ENCODE data around the gene ASB4.

The ASB4 gene

GRCh38 chr7:95553939-95554338 is 68.2 kb downstream of the ASB4 start:
- no peak for DNase-seq (ENCODE audit: low spot score)

GRCh38 chr7:95556777-95557176 is 71.0 kb downstream of the ASB4 start:
- DNase-seq (ENCODE audit: low spot score) = no peak

- no peak for DNase-seq (ENCODE audit: low spot score)
Observed at GRCh38 chr7:95558864-95559263, 73.1 kb downstream of the ASB4 start.

DNA sequence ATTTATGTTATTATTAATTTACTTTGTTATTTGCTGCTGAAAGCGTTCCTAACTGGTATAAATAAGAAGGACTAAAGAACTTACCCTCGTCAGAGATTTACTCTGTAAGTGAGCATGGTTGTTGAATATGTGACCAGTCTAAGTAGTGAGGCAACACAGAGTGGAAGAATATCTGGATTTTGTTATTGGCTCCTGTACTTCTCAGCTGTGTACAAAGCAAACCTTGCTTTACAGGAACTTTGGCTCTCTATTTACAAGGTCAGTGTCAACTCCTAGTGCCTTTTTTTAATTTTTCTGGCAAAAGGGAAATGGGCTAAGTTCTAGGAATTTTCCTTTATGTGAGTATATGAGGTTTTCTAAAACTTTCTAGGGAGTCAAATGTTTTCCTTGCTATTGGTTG is 74.9 kb downstream of the ASB4 start:
- DNase-seq (ENCODE audit: low spot score) = no peak

- no peak for DNase-seq (ENCODE audit: low spot score)
Observed at GRCh38 chr7:95569720-95570119, 84.0 kb downstream of the ASB4 start.

- DNase-seq (ENCODE audit: low spot score) = no peak
Observed at GRCh38 chr7:95577137-95577536, 91.4 kb downstream of the ASB4 start.

DNA sequence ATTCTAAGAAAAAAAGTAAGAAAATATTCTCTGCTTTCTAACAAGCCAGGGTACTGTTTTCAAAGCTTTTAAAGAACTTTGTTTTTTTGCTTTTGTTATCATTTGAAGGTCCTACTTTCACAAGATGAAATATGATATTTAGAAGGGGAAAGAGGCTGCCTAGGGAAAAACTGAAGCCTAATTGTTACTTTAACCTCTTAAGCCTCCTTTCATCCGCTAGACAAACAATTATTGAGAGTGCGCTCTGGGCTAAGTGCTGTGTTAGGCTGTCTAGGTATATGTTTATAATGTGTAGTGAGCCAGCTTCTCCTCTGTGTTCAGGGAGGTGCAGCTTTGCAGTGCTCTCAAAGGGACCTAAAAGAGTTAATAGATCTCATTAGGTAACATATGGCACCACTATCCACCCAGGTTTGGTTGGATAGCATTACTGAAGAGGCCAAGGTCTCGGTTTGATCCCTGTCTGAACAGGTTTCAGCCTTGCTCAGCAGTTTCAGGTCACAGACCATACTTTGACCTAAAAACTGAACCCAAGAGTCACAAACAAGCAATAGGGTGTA is 92.6 kb downstream of the ASB4 start:
- no peak for DNase-seq (ENCODE audit: low spot score)

- DNase-seq (ENCODE audit: low spot score) = no peak
Observed at GRCh38 chr7:95579318-95579717, 93.6 kb downstream of the ASB4 start.

- DNase-seq (ENCODE audit: low spot score) = no peak
Observed at GRCh38 chr7:95581467-95581866, 95.7 kb downstream of the ASB4 start.

- no peak for DNase-seq (ENCODE audit: low spot score)
Observed at GRCh38 chr7:95582578-95583293, 97.0 kb downstream of the ASB4 start.

GRCh38 chr7:95583834-95584621 is 98.3 kb downstream of the ASB4 start:
- DNase-seq (ENCODE audit: low spot score) = no peak

DNA sequence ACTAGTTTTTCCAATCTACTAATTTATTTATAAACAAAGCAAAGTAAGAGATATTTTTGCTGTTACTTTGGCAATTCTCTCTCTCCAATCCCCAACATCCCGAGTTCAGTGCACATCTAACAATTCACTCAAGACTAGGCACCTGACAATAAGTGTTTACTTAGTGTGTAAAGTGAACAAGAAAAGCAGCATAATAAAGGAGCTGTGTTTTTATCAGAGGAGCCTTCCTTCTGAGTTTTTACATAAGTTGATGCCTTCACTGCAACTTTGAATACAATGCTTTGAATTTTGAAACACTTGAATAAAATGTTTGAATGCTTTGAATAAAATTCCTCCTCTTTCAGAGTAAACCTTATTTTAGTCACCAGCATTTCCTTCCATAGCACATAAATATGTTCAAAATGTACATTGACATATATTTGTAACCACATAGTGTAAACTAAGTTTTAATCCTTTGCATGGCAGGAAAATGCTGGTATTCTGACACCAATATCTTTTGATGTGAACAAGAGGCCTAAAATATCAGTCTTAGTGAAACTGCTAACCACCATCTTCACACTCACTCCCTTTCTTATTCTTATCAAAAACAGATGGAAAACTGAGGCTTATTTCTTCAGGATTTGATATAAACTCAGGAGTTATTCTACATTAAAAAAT is 99.2 kb downstream of the ASB4 start:
- no peak for DNase-seq (ENCODE audit: low spot score)

DNA sequence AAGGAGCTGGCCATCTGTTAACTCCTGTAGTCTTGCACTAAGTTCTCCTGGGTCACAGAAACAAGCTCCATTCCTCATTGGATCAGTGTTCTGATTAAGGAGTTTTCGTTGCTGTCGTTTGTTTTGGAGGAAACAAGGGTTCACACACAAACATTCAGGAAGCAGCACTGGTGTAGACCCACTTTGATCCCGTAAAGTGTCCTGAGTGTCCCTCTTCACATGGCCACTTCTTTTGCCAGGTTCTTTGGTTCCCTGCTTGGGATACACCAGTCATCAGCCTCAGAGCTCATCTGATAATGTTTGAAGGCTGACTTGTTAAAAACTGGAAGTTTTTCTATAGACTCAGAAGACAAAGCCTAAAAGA is 99.7 kb downstream of the ASB4 start:
- DNase-seq (ENCODE audit: low spot score) = no peak

GRCh38 chr7:95586951-95587301 is 101.2 kb downstream of the ASB4 start:
- DNase-seq (ENCODE audit: low spot score) = no peak

DNA sequence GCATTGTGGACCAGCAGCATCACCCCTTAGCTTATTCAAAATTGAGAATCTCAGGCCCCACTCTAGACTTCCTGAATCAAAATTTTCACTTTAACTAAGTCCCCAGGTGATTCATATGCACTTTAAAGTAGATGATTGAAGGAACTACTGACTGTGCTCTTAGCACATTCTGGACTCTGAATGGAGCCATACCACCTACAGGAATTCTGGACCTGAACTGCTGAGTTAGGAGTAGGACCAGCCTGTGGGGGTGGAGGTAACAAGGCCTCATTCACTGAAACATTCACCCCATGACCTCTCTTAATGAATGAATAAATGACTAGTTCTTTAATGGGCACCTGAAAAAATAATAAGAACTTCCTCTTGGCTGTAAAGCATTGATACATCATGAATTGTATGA is 103.3 kb downstream of the ASB4 start:
- no peak for DNase-seq (ENCODE audit: low spot score)

- no peak for DNase-seq (ENCODE audit: low spot score)
Observed at GRCh38 chr7:95589766-95590165, 104.0 kb downstream of the ASB4 start.
